Activated CD8-positive, alpha-beta memory T cell treated with anti-CD3 and anti-CD28 coated beads for 36 hours (primary cell): ENCODE measurements around the gene IL31. TPM values are rescaled to one million over a fixed set of nuclear protein-coding genes. Genes with fewer than 3 reads are reported as not detected.

Experiments
- CTCF ChIA-PET: fragments of 350-600 bp; sonication (Branson Sonifier 250); formaldehyde crosslinking; loops from one replicate; lab custom pipeline; 2021; ENCODE audit warnings: antibody characterized with exemption; lab: Charles Lee
- POLR2A ChIA-PET: fragments of 350-600 bp; sonication (Branson Sonifier 250); formaldehyde crosslinking; loops from one replicate; lab custom pipeline; 2021; ENCODE audit warnings: antibody characterized with exemption; lab: Charles Lee
- total RNA-seq, 2 experiments: library from RNA; stranded (reverse); gene quantifications; one replicate each; pipeline ENCODE4 v1.2.3, GENCODE V29; 2021

IL31 gene
- total RNA-seq, 2 experiments from 2014 or later: 2.0 to 3.4 TPM

- ChIA-PET CTCF (no interaction called here), POLR2A (no interaction called here)
Observed at GRCh38 chr12:122140467-122141257, 33.4 kb downstream of the IL31 start.

- CTCF ChIA-PET: interaction anchor here (0.8 kb wide), 1 partner anchor 85 kb away, joined by 3 read pairs; no protein-coding TSS in a partner anchor
Observed at GRCh38 chr12:122139941-122140340, 34.1 kb downstream of the IL31 start.

GRCh38 chr12:122139266-122139665 lies 34.8 kb downstream of the IL31 start:
- ChIA-PET POLR2A (no interaction called here), CTCF (interaction anchor here (0.8 kb wide), 1 partner anchor 85 kb away, joined by 3 read pairs; no protein-coding TSS in a partner anchor)

More at GRCh38 chr12:122139941-122140340, 34.1 kb downstream of the IL31 start:
- POLR2A ChIA-PET: no interaction called here

GRCh38 chr12:122138616-122139015 lies 35.4 kb downstream of the IL31 start:
- POLR2A ChIA-PET: no interaction called here
- CTCF ChIA-PET: interaction anchor here (1.2 kb wide), 1 partner anchor 52 kb away, joined by 4 read pairs; no protein-coding TSS in a partner anchor

- ChIA-PET POLR2A (no interaction called here), CTCF (interaction anchor here (1.2 kb wide), 1 partner anchor 52 kb away, joined by 4 read pairs; no protein-coding TSS in a partner anchor)
Observed at GRCh38 chr12:122138181-122138580, 35.8 kb downstream of the IL31 start.

- CTCF ChIA-PET: interaction anchor here (1.2 kb wide), 1 partner anchor 53 kb away, joined by 4 read pairs; no protein-coding TSS in a partner anchor
- POLR2A ChIA-PET: no interaction called here
Observed at GRCh38 chr12:122137681-122138080, 36.3 kb downstream of the IL31 start.

- ChIA-PET CTCF (no interaction called here), POLR2A (no interaction called here)
Observed at GRCh38 chr12:122137229-122137628, 36.8 kb downstream of the IL31 start.

- ChIA-PET POLR2A (no interaction called here), CTCF (no interaction called here)
Observed at GRCh38 chr12:122135437-122136031, 38.5 kb downstream of the IL31 start.

- ChIA-PET CTCF (interaction anchor here (1.7 kb wide), 1 partner anchor 58 kb away, joined by 6 read pairs; no protein-coding TSS in a partner anchor), POLR2A (no interaction called here)
Observed at GRCh38 chr12:122133192-122133950, 40.6 kb downstream of the IL31 start.

GRCh38 chr12:122130150-122130549 lies 43.9 kb downstream of the IL31 start:
- POLR2A ChIA-PET: no interaction called here
- CTCF ChIA-PET: interaction anchor here (1.0 to 2.6 kb wide), 4 partner anchors 52 to 76 kb away, joined by 4 to 18 read pairs (median 8); no protein-coding TSS in a partner anchor

- POLR2A ChIA-PET: no interaction called here
- CTCF ChIA-PET: interaction anchor here (0.7 to 2.6 kb wide), 2 partner anchors 33 to 62 kb away, joined by 3 to 18 read pairs; no protein-coding TSS in a partner anchor
Observed at GRCh38 chr12:122129131-122129530, 44.9 kb downstream of the IL31 start.

GRCh38 chr12:122128481-122128880 lies 45.5 kb downstream of the IL31 start:
- CTCF ChIA-PET: interaction anchor here (1.6 kb wide), 1 partner anchor 74 kb away, joined by 5 read pairs; no protein-coding TSS in a partner anchor

GRCh38 chr12:122127839-122128238 lies 46.2 kb downstream of the IL31 start:
- POLR2A ChIA-PET: no interaction called here
- CTCF ChIA-PET: interaction anchor here (1.6 kb wide), 1 partner anchor 73 kb away, joined by 5 read pairs; no protein-coding TSS in a partner anchor

More at GRCh38 chr12:122128481-122128880, 45.5 kb downstream of the IL31 start:
- POLR2A ChIA-PET: no interaction called here

- ChIA-PET POLR2A (no interaction called here), CTCF (interaction anchor here (1.3 to 1.6 kb wide), 2 partner anchors 64 to 73 kb away, joined by 3 to 5 read pairs; no protein-coding TSS in a partner anchor)
Observed at GRCh38 chr12:122126713-122127597, 47.1 kb downstream of the IL31 start.

GRCh38 chr12:122126342-122126635 lies 47.7 kb downstream of the IL31 start:
- CTCF ChIA-PET: interaction anchor here (1.3 kb wide), 1 partner anchor 64 kb away, joined by 3 read pairs; no protein-coding TSS in a partner anchor
- POLR2A ChIA-PET: no interaction called here

GRCh38 chr12:122125452-122126341 lies 48.3 kb downstream of the IL31 start:
- ChIA-PET POLR2A (no interaction called here), CTCF (interaction anchor here (1.3 kb wide), 1 partner anchor 65 kb away, joined by 3 read pairs; no protein-coding TSS in a partner anchor)

GRCh38 chr12:122124370-122124769 lies 49.7 kb downstream of the IL31 start:
- CTCF ChIA-PET: interaction anchor here (0.7 to 3.1 kb wide), 5 partner anchors 43 to 140 kb away, joined by 3 to 51 read pairs (median 4); no protein-coding TSS in a partner anchor
- POLR2A ChIA-PET: no interaction called here
